ENCODE results near the gene AK5. TPM values are rescaled to one million over a fixed set of nuclear protein-coding genes. Genes with fewer than 3 reads are reported as not detected.

The AK5 gene
- total RNA-seq, 1 experiment from 2014 or later, result 3.0 TPM

DNA sequence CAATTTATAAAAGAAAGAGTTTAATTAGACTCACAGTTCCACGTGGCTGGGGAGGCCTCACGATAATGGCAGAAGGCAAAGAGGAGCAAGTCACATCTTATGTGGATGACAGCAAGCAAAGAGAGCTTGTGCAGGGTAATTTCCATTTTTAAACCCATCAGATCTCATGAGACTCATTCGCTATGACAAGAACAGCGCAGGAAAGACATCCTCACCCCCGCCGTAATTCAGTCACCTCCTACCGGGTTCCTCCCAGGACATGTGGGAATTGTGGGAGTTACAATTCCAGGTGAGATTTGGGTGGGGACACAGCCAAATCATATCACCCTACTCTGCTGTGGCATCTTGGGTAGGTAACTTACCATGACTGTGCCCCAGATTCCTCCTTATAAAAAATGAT lies 79.8 kb downstream of the AK5 start:
- Histone ChIP-seq H3K4me3 (ENCODE audit: low read depth in 2 of 2, low read length in 2 of 2) (no peak overlapping the region), H3K36me3 (ENCODE audit: control insufficient read depth, insufficient read depth, low read length) (no peaks in the 10 kb centered on the region), H3K27me3 (ENCODE audit: control insufficient read depth, insufficient read depth, low read length) (no peaks in the 10 kb centered on the region), H3K9me3 (ENCODE audit: control insufficient read depth, insufficient read depth, low read depth, low read length) (no peaks in the 10 kb centered on the region), H3K27ac (ENCODE audit: low read length) (no peak overlapping the region), H3K4me1 (ENCODE audit: control insufficient read depth, insufficient read depth, low read length) (no peaks in the 10 kb centered on the region)
- TF ChIP-seq REST (IDR thresholded peaks at IDR 0.05; ENCODE audit: insufficient read depth in 1 of 2, low read depth in 2 of 2, low read length in 1 of 2), result no peak
- no peak for TF ChIP-seq CTCF (IDR thresholded peaks at IDR 0.05)
- no peak for TF ChIP-seq POLR2AphosphoS5 (IDR thresholded peaks at IDR 0.05; ENCODE audit: low read depth, low read length)
- no peak for TF ChIP-seq SIN3A (IDR thresholded peaks at IDR 0.05; ENCODE audit: borderline replicate concordance, insufficient read depth, low read depth, low read length)
- TF ChIP-seq TCF7L2 (IDR thresholded peaks at IDR 0.05; ENCODE audit: low read depth, low read length), result no peak
- intact Hi-C loops (cut with micrococcal nuclease; ENCODE audit: unreplicated experiment) (no loop called here), in situ Hi-C loops (cut with HindIII; ENCODE audit: low pct_unique_long_range_greater_than_20kb, low sequenced_read_pairs) (no loop called here)
- no TSS peak for BruUV-seq (replicated peaks)
- ChIA-PET CTCF (no interaction called here), POLR2A (no interaction called here)
- DNase-seq (ENCODE audit: low read depth, low spot score) (no peak), ATAC-seq (no peak)

DNA sequence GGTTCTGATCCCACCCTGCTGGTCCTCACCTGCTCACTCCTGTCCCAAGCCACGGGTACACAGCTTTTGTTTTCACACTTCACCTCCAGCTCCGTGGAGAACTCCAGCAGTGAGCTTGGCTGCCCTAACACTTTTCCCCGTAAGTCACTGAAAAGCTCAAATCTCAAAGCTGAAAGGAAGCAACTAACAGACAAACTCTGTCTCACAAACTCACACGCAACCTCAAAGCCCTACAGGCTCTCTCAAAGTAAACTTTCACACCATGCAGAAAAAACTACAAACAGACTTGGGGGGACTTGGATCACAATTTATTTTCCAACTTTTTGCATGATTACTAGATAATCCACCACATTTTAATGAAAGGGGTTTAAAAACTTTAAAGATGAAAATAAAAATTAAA lies 88.3 kb downstream of the AK5 start:
- no peak overlapping the region for H3K27ac ChIP-seq (ENCODE audit: low read length)
- ChIA-PET POLR2A (no interaction called here), CTCF (no interaction called here)
- H3K4me3 ChIP-seq (ENCODE audit: low read depth in 2 of 2, low read length in 2 of 2), result no peak overlapping the region
- H3K9me3 ChIP-seq (ENCODE audit: control insufficient read depth, insufficient read depth, low read depth, low read length), result no peaks in the 10 kb centered on the region
- H3K4me1 ChIP-seq (ENCODE audit: control insufficient read depth, insufficient read depth, low read length), result no peaks in the 10 kb centered on the region
- intact Hi-C loops (cut with micrococcal nuclease; ENCODE audit: unreplicated experiment), result no loop called here
- no TSS peak for BruUV-seq (replicated peaks)
- in situ Hi-C loops (cut with HindIII; ENCODE audit: low pct_unique_long_range_greater_than_20kb, low sequenced_read_pairs), result no loop called here
- H3K36me3 ChIP-seq (ENCODE audit: control insufficient read depth, insufficient read depth, low read length), result no peaks in the 10 kb centered on the region
- TF ChIP-seq SIN3A (IDR thresholded peaks at IDR 0.05; ENCODE audit: borderline replicate concordance, insufficient read depth, low read depth, low read length) (no peak), POLR2AphosphoS5 (IDR thresholded peaks at IDR 0.05; ENCODE audit: low read depth, low read length) (no peak)
- H3K27me3 ChIP-seq (ENCODE audit: control insufficient read depth, insufficient read depth, low read length), result no peaks in the 10 kb centered on the region
- ATAC-seq (no peak), DNase-seq (ENCODE audit: low read depth, low spot score) (no peak)

- in situ Hi-C loops (cut with HindIII; ENCODE audit: low pct_unique_long_range_greater_than_20kb, low sequenced_read_pairs) (no loop called here), intact Hi-C loops (cut with micrococcal nuclease; ENCODE audit: unreplicated experiment) (no loop called here)
- no peak for TF ChIP-seq TCF7L2 (IDR thresholded peaks at IDR 0.05; ENCODE audit: low read depth, low read length)
- TF ChIP-seq POLR2AphosphoS5 (IDR thresholded peaks at IDR 0.05; ENCODE audit: low read depth, low read length), result no peak
- no peak for TF ChIP-seq REST (IDR thresholded peaks at IDR 0.05; ENCODE audit: insufficient read depth in 1 of 2, low read depth in 2 of 2, low read length in 1 of 2)
- no peak for TF ChIP-seq SIN3A (IDR thresholded peaks at IDR 0.05; ENCODE audit: borderline replicate concordance, insufficient read depth, low read depth, low read length)
- TF ChIP-seq CTCF (IDR thresholded peaks at IDR 0.05), result no peak
- Histone ChIP-seq H3K36me3 (ENCODE audit: control insufficient read depth, insufficient read depth, low read length) (no peaks in the 10 kb centered on the region), H3K27ac (ENCODE audit: low read length) (no peak overlapping the region), H3K4me3 (ENCODE audit: low read depth in 2 of 2, low read length in 2 of 2) (no peak overlapping the region), H3K9me3 (ENCODE audit: control insufficient read depth, insufficient read depth, low read depth, low read length) (no peaks in the 10 kb centered on the region), H3K4me1 (ENCODE audit: control insufficient read depth, insufficient read depth, low read length) (no peaks in the 10 kb centered on the region), H3K27me3 (ENCODE audit: control insufficient read depth, insufficient read depth, low read length) (no peaks in the 10 kb centered on the region)
- ATAC-seq, result no peak; the same call in 1 of the 2 replicates
- POLR2A ChIA-PET, result no interaction called here
- no TSS peak for BruUV-seq (replicated peaks)
- DNase-seq (ENCODE audit: low read depth, low spot score), result peak; percentile 67
- CTCF ChIA-PET, result no interaction called here
These were observed 88.9 kb downstream of the AK5 start for GRCh38 chr1:77370583-77371306.
